ENCODE results near the gene SMYD5. TPM values are rescaled to one million over a fixed set of nuclear protein-coding genes. Genes with fewer than 3 reads are reported as not detected.
A peak's percentile ranks its signal among the peaks of the same experiment; 100 is the strongest.

The SMYD5 gene
- total and polyA plus RNA-seq, 10 donors: 12.3 to 27.1 (median 17.8) TPM

GRCh38 chr2:73238149-73238548 lies 24.1 kb downstream of the SMYD5 start:
- WGBS, 5 donors: 73 to 89% (median 83%) methylated on average over 3 of the region's 3 CpGs
- Histone ChIP-seq H3K9me3 (no peaks in the 10 kb centered on the region), H3K27ac (no peak overlapping the region), H3K27me3 (replicated peaks in 1 of 7) (no peaks in the 10 kb centered on the region), H3K4me3 (no peak overlapping the region), H3K36me3 (peaks cover 0 to 74% (median 36%) of the 10 kb centered on the region in 6 donors), H3K4me1 (peaks cover 28 to 62% (median 48%) of the 10 kb centered on the region in 6 donors)
- no peak for TF ChIP-seq POLR2A (IDR thresholded peaks at IDR 0.05)
- TF ChIP-seq POLR2AphosphoS5 (IDR thresholded peaks at IDR 0.05): no peak
- no peak for TF ChIP-seq CTCF (IDR thresholded peaks at IDR 0.05 in 8 of 11, conservative IDR thresholded peaks at IDR 0.05 in 3 of 11)
- intact Hi-C loops (cut with DNase I; ENCODE audit: low total_unique reads): no loop called here
- DNase-seq: no peak

DNA sequence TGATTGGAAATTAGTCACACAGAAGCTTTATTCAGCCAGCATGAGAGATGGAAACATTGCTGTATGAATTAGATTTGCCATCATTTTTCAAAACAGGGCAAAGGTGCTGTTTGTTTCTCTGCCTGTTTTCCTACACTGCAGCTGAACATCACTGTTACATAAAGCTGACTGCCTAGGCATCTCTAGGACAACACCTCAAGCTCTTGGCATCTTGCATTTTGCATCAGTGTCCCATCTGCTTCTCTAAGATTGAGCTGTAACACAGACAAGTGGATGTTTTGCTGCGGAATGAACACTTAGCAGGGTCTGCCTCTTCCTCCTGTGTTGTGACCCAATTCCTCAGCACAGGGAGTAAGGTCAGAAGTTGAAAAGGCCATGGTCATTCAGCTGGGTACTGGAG lies 24.9 kb downstream of the SMYD5 start:
- WGBS, 5 donors: 56 to 79% (median 70%) methylated on average over 1 of the region's 1 CpG
- peaks cover 28 to 62% (median 48%) of the 10 kb centered on the region in 6 donors for H3K4me1 ChIP-seq
- DNase-seq: no peak
- TF ChIP-seq POLR2A (IDR thresholded peaks at IDR 0.05): no peak
- no peak for TF ChIP-seq POLR2AphosphoS5 (IDR thresholded peaks at IDR 0.05)
- TF ChIP-seq CTCF (IDR thresholded peaks at IDR 0.05 in 8 of 11, conservative IDR thresholded peaks at IDR 0.05 in 3 of 11): no peak
- H3K36me3 ChIP-seq: peaks cover 0 to 82% (median 44%) of the 10 kb centered on the region in 6 donors
- peak overlapping the region in 1 of 8 donors; percentile 25 for H3K27ac ChIP-seq
- no peaks in the 10 kb centered on the region for H3K9me3 ChIP-seq
- no peak overlapping the region for H3K4me3 ChIP-seq
- intact Hi-C loops (cut with DNase I; ENCODE audit: low total_unique reads): no loop called here
- no peaks in the 10 kb centered on the region for H3K27me3 ChIP-seq (replicated peaks in 1 of 7)

GRCh38 chr2:73239776-73240175 lies 25.7 kb downstream of the SMYD5 start:
- intact Hi-C loops (cut with DNase I; ENCODE audit: low total_unique reads): no loop called here
- H3K27ac ChIP-seq: peak overlapping the region in 1 of 8 donors; percentile 25
- DNase-seq: no peak
- H3K9me3 ChIP-seq: no peaks in the 10 kb centered on the region
- no peaks in the 10 kb centered on the region for H3K27me3 ChIP-seq (replicated peaks in 1 of 7)
- no peak overlapping the region for H3K4me3 ChIP-seq
- TF ChIP-seq POLR2A (IDR thresholded peaks at IDR 0.05) (no peak), CTCF (IDR thresholded peaks at IDR 0.05 in 8 of 11, conservative IDR thresholded peaks at IDR 0.05 in 3 of 11) (no peak), POLR2AphosphoS5 (IDR thresholded peaks at IDR 0.05) (no peak)
- peaks cover 3 to 90% (median 52%) of the 10 kb centered on the region in 6 donors for H3K36me3 ChIP-seq
- peaks cover 28 to 59% (median 46%) of the 10 kb centered on the region in 6 donors for H3K4me1 ChIP-seq
- 45 to 76% (median 57%) methylated on average over 3 of the region's 3 CpGs for WGBS, 5 donors

DNA sequence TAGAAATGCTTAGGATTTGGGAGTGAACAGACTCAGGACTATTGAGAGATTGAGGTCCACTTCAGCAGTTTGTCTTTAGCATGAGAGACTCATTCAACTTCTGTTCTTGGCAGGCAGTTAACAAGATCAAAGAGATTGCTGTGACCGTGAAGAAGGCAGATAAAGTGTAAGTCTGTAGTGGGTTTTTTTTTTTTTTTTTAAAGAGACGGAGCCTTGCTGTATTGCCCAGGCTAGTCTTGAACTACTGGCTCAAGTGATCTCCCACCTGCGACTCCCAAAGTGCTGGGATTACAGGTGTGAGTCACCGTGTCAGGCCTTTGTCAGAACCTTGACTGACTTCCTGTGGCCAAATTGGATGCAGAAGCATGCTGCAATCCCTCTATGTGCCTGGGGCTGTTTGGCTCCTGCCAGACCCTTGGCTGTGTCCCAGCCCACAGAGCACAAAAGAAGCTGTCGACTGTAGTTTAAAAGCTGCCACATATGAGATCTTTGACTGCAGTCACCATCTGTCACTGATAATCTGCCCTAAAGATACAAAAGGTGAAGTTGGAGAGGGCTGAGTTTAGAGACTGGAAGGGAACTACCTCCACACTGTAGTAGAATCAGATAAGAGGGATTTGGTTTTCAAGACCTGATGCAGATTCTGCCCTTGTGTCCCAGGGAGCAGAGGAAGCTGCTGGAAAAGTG lies 30.0 kb downstream of the SMYD5 start:
- TF ChIP-seq CTCF (IDR thresholded peaks at IDR 0.05 in 8 of 11, conservative IDR thresholded peaks at IDR 0.05 in 3 of 11): no peak
- no peak for TF ChIP-seq POLR2AphosphoS5 (IDR thresholded peaks at IDR 0.05)
- TF ChIP-seq POLR2A (IDR thresholded peaks at IDR 0.05): no peak
- peaks cover 9 to 100% (median 95%) of the 10 kb centered on the region in 6 donors for H3K36me3 ChIP-seq
- H3K4me3 ChIP-seq: no peak overlapping the region
- H3K27ac ChIP-seq: no peak overlapping the region
- H3K4me1 ChIP-seq: peaks cover 0 to 16% (median 7%) of the 10 kb centered on the region in 6 donors
- no peaks in the 10 kb centered on the region for H3K27me3 ChIP-seq (replicated peaks in 1 of 7)
- WGBS, 5 donors: 60 to 79% (median 71%) methylated on average over 5 of the region's 5 CpGs
- intact Hi-C loops (cut with DNase I; ENCODE audit: low total_unique reads): no loop called here
- DNase-seq: no peak
- H3K9me3 ChIP-seq: no peaks in the 10 kb centered on the region
